ENCODE measurements around the gene PRMT7.

The PRMT7 gene

DNA sequence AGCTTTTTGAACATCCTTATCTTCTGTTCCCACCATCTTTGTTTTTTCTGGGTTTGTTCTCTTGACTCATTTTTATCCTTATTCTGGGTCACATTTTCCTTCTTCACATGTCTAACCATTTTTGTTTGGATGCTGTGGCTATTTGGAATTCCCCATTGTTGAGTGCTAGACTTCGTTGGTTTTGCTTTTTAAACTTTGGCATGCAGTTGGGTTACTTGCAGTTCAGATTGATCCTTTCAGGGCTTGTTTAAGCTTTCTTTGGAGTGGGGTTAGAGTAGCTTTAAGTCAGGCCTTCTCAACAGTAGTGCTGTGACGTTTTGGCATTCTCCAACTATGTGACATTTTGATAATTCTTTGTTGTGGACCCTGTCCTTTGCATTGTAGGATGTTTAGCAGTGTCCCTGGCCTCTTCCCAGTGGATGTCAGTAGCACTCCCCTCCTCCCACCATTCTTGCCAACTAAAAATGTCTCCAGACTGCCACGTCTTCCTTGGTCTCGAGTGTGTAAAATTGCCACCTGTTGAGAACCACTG lies 21.1 kb downstream of the PRMT7 start:
- Mint-ChIP-seq H3K4me3 (no peak overlapping the region), H3K9me3 (no peaks in the 10 kb centered on the region), H3K27me3 (ENCODE audit: low read depth, poor library complexity) (no peaks in the 10 kb centered on the region), H3K36me3 (ENCODE audit: low read depth) (peaks cover 33% of the 10 kb centered on the region), H3K27ac (peak overlapping the region; percentile 57), H3K4me1 (peaks cover 5% of the 10 kb centered on the region)
- TF ChIP-seq CTCF (IDR thresholded peaks at IDR 0.05): no peak
- DNase-seq: no peak

DNA sequence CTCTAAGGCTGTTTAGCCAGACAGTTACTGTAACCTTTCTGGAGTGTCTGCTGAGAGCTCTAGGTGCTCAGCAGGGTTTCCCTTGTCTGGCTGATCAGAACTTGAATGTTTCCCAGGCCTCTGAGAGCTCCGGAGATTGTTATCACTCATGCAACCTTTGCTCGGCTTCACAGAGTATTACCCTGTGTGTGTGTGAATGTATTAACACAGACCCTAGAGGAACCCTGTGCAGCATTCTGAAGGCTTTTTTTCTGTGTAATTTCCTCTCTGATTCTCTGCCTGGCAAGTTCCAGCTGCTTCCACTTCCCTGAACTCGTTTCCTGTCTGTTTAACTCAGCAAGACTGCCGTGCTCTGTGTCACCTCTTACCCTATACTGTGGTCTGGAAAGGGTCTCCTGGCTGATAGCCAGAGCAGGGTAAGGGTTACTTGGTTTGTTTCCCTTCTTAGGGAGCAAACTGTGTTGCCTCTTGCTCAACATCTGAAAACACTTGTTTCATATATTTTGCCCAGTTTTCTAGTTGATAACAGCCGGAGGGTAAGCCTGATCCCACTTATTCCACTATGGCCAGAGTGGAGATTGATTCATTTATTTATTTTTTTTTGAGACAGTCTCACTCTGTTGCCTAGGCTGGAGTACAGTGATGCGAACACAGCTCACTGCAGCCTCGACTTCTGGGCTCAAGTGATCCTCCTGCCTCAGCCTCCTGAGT lies 21.7 kb downstream of the PRMT7 start:
- Mint-ChIP-seq H3K4me3 (no peak overlapping the region), H3K4me1 (peaks cover 5% of the 10 kb centered on the region), H3K27ac (peak overlapping the region; percentile 57), H3K27me3 (ENCODE audit: low read depth, poor library complexity) (no peaks in the 10 kb centered on the region), H3K9me3 (no peaks in the 10 kb centered on the region), H3K36me3 (ENCODE audit: low read depth) (peaks cover 39% of the 10 kb centered on the region)
- DNase-seq: no peak
- no peak for TF ChIP-seq CTCF (IDR thresholded peaks at IDR 0.05)

DNA sequence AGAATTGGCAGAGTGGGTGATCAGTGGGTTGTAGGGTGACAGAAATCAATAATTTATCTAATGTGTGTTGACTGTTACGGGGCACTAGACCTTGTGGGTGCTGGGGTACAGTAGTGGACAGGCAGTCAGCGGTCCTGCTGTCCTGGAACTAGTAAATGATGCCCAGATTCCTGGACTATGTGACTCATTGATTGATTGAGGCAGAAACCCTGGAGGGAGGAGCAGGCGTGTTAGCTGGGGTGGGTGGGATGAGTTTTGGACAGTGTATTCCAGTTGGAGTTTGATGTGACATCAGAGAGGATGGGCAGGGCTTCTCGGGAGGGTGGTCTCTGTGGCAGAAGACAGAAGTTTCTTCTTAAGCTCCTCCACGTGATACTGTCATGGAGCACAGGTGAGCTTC lies 24.4 kb downstream of the PRMT7 start:
- no peaks in the 10 kb centered on the region for H3K9me3 Mint-ChIP-seq
- H3K4me3 Mint-ChIP-seq: no peak overlapping the region
- no peak for DNase-seq
- H3K27me3 Mint-ChIP-seq (ENCODE audit: low read depth, poor library complexity): no peaks in the 10 kb centered on the region
- TF ChIP-seq CTCF (IDR thresholded peaks at IDR 0.05): no peak
- H3K36me3 Mint-ChIP-seq (ENCODE audit: low read depth): peaks cover 57% of the 10 kb centered on the region
- peak overlapping the region; percentile 93 for H3K27ac Mint-ChIP-seq
- H3K4me1 Mint-ChIP-seq: no peaks in the 10 kb centered on the region

DNA sequence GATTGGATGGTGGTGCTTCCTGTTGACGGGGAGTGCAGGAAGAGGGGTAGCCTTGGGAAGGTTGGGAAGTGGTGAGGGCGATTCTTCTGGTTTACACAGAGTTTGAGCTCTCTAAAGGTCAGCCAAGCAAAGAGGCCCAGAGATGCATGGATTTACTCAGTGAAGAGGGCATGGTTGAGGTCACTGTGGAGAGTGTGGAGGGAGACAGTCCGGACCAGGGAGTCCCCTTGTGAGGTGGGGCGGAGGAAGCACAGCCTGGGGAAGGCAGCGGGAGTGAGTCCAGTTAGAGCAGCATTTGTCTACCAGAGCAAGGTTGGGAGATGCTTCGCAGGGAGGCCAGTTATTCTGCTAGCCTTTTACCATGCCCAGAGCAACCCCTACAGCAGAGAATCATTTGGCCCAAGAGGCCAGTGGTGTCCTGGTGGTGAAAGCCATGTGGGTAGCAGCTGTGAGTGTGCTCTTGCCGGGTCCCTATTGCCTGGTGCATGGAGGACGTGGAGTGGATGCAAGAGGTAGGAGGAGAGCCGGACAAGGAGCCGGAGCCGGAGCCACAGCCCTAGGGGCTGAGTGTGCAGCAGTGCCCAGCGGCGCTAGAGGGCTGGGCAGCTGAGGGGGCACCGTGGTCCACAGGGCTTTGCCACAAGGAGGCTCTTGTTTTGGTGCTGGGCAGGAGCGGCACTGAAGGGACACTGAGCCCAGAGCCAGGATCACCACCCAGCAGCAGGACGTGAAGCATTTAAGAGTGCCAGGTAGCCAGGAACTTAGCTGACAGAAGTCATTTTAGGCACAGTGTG lies 27.7 kb downstream of the PRMT7 start:
- TF ChIP-seq CTCF (IDR thresholded peaks at IDR 0.05): no peak
- DNase-seq: no peak
- Mint-ChIP-seq H3K27ac (no peak overlapping the region), H3K4me1 (peaks cover 17% of the 10 kb centered on the region), H3K4me3 (no peak overlapping the region), H3K27me3 (ENCODE audit: low read depth, poor library complexity) (no peaks in the 10 kb centered on the region), H3K36me3 (ENCODE audit: low read depth) (peaks cover 62% of the 10 kb centered on the region), H3K9me3 (no peaks in the 10 kb centered on the region)

GRCh38 chr16:68339214-68339613 lies 28.4 kb downstream of the PRMT7 start:
- TF ChIP-seq CTCF (IDR thresholded peaks at IDR 0.05): no peak
- Mint-ChIP-seq H3K27me3 (ENCODE audit: low read depth, poor library complexity) (no peaks in the 10 kb centered on the region), H3K4me1 (peaks cover 17% of the 10 kb centered on the region)

More at GRCh38 chr16:68339214-68339613, 28.4 kb downstream of the PRMT7 start:
- Mint-ChIP-seq H3K36me3 (ENCODE audit: low read depth) (peaks cover 60% of the 10 kb centered on the region), H3K27ac (no peak overlapping the region), H3K9me3 (no peaks in the 10 kb centered on the region), H3K4me3 (no peak overlapping the region)
- DNase-seq: no peak

Data from nephron progenitor cell (in vitro differentiated cells).